ENCODE data around the gene HSPG2.
"Not testable (repeated sequence)": the region's sequence is repeated elsewhere in the genome, so short reads cannot be mapped to it uniquely, and the experiment has no call there.

- not testable (repeated sequence) for TF ChIP-seq CTCF (IDR thresholded peaks at IDR 0.05; ENCODE audit: low read length); EZH2 (IDR thresholded peaks at IDR 0.05; ENCODE audit: borderline replicate concordance, low read length)
Observed at GRCh38 chr1:21826694-21827093, 110.4 kb downstream of the HSPG2 start.

Measured in OCI-LY1 (cell line).